GM23338 (cell line): ENCODE data around the gene CHN2. TPM values are rescaled to one million over a fixed set of nuclear protein-coding genes. Genes with fewer than 3 reads are reported as not detected.
A peak's percentile ranks its signal among the peaks of the same experiment; 100 is the strongest.

Experiments
- ATAC-seq: fragments of 200-7000 bp; cut with Tn5 transposase; 3 replicates; pipeline ENCODE4 v1.9.1; 2020
- DNase-seq: peaks from one replicate; pipeline ENCODE4 v3.0.0-alpha.2; 2015; ENCODE audit warnings: low spot score
- H2AFZ ChIP-seq: fragments of 200-600 bp; sonication (generic); 2 replicates; pipeline ENCODE4 v1.8.0; 2016; ENCODE audit warnings: antibody characterized with exemption, mild to moderate bottlenecking, moderate library complexity
- H3F3A ChIP-seq: fragments of 200-600 bp; sonication (generic); replicated peaks from 2 replicates; pipeline ENCODE4 v1.8.0; 2017; ENCODE audit warnings: antibody characterized with exemption, mixed run types, low read depth
- H3K27ac ChIP-seq: fragments of 200-600 bp; sonication (generic); 2 replicates; pipeline ENCODE4 v1.6.1; 2016; ENCODE audit warnings: low read depth
- H3K27me3 ChIP-seq: fragments of 200-600 bp; sonication (generic); 2 replicates; pipeline ENCODE4 v1.8.0; 2016; ENCODE audit warnings: mild to moderate bottlenecking, mixed run types, moderate library complexity; ENCODE audit not compliant: insufficient read depth
- H3K36me3 ChIP-seq: fragments of 200-600 bp; sonication (generic); 2 replicates; pipeline ENCODE4 v1.8.0; 2016; ENCODE audit warnings: mild to moderate bottlenecking; ENCODE audit not compliant: insufficient read depth
- H3K4me1 ChIP-seq: fragments of 200-600 bp; sonication (generic); 2 replicates; pipeline ENCODE4 v1.8.0; 2016; ENCODE audit warnings: mild to moderate bottlenecking, moderate library complexity; ENCODE audit not compliant: insufficient read depth
- H3K4me2 ChIP-seq: fragments of 200-600 bp; sonication (generic); 2 replicates; pipeline ENCODE4 v1.7.1; 2017; ENCODE audit warnings: mixed run types
- H3K4me3 ChIP-seq: fragments of 200-600 bp; sonication (generic); 2 replicates; pipeline ENCODE4 v1.6.1; 2016; ENCODE audit warnings: mixed run types
- H3K79me2 ChIP-seq: fragments of 200-600 bp; sonication (generic); replicated peaks from 2 replicates; pipeline ENCODE4 v1.8.0; 2017; ENCODE audit warnings: mild to moderate bottlenecking; ENCODE audit not compliant: insufficient read depth
- H3K9me2 ChIP-seq: fragments of 200-600 bp; sonication (generic); 2 replicates; pipeline ENCODE4 v1.8.0; 2017; ENCODE audit not compliant: insufficient read depth
- H4K20me1 ChIP-seq: fragments of 200-600 bp; sonication (generic); replicated peaks from 2 replicates; pipeline ENCODE4 v1.8.0; 2017; ENCODE audit warnings: mild to moderate bottlenecking; ENCODE audit not compliant: insufficient read depth
- H3K27ac Mint-ChIP-seq: 2 replicates; pipeline ENCODE4 v1.8.0; 2020; ENCODE audit warnings: inconsistent platforms, mild to moderate bottlenecking, moderate library complexity, mixed read lengths
- H3K27me3 Mint-ChIP-seq: 3 replicates; pipeline ENCODE4 v1.8.0; 2022; ENCODE audit warnings: low read depth, mild to moderate bottlenecking, moderate library complexity, mixed read lengths, inconsistent platforms; ENCODE audit not compliant: insufficient read depth, poor library complexity
- H3K36me3 Mint-ChIP-seq: 3 replicates; pipeline ENCODE4 v1.8.0; 2021; ENCODE audit warnings: low read depth, mild to moderate bottlenecking, inconsistent platforms, moderate library complexity, mixed read lengths
- H3K4me1 Mint-ChIP-seq: 3 replicates; pipeline ENCODE4 v1.8.0; 2020; ENCODE audit warnings: mild to moderate bottlenecking, inconsistent platforms, mixed read lengths
- H3K4me3 Mint-ChIP-seq: 3 replicates; pipeline ENCODE4 v1.8.0; 2021; ENCODE audit warnings: moderate library complexity, mild to moderate bottlenecking, inconsistent platforms, mixed read lengths
- H3K9me3 Mint-ChIP-seq: 3 replicates; pipeline ENCODE4 v1.8.0; 2020; ENCODE audit warnings: moderate library complexity, mild to moderate bottlenecking, inconsistent platforms, mixed read lengths
- EZH2phosphoT487 ChIP-seq: fragments of 200-600 bp; sonication (generic); IDR thresholded peaks from one replicate; pipeline ENCODE4 v1.8.1; 2018; ENCODE audit warnings: antibody characterized with exemption; ENCODE audit not compliant: unreplicated experiment
- STAT1 ChIP-seq: IDR thresholded peaks from one replicate; pipeline ENCODE4 v1.6.1; 2016; ENCODE audit warnings: antibody characterized with exemption; ENCODE audit not compliant: unreplicated experiment
- ZNF331 ChIP-seq: fragments of 250-450 bp; sonication (Bioruptor Pico); IDR thresholded peaks from 2 replicates; pipeline ENCODE4 v1.5.0; 2020; ENCODE audit warnings: low read depth, mild to moderate bottlenecking, moderate library complexity
- polyA plus RNA-seq: library from polyadenylated mRNA; unstranded; fragments of >200 nt; fragmentation: Nextera tagmentation; extraction: Ambion mirVana; gene quantifications from 2 replicates; pipeline ENCODE4 v1.2.1, GENCODE V29; 2016
- total RNA-seq: library from RNA; depleted of rRNA; stranded (reverse); fragments of >200 nt; shearing (Covaris generic); gene quantifications from 2 replicates; pipeline ENCODE4 v1.2.3, GENCODE V29; 2014
- TF ChIP-seq, protein P1 (sequence below), 2 experiments: fragments of 200-600 bp in 1 of 2; sonication (generic) in 1 of 2; conservative IDR thresholded peaks; 2 replicates each; pipeline versions ENCODE4 v1.5.1 to v1.6.1; 2016 to 2017; ENCODE audit warnings: antibody characterized with exemption in 2 of 2, low read depth in 2 of 2, mild to moderate bottlenecking in 2 of 2, moderate library complexity in 1 of 2

The CHN2 gene
- total and polyA plus RNA-seq, 2 experiments from 2014 or later = 6.1 to 7.5 TPM

DNA sequence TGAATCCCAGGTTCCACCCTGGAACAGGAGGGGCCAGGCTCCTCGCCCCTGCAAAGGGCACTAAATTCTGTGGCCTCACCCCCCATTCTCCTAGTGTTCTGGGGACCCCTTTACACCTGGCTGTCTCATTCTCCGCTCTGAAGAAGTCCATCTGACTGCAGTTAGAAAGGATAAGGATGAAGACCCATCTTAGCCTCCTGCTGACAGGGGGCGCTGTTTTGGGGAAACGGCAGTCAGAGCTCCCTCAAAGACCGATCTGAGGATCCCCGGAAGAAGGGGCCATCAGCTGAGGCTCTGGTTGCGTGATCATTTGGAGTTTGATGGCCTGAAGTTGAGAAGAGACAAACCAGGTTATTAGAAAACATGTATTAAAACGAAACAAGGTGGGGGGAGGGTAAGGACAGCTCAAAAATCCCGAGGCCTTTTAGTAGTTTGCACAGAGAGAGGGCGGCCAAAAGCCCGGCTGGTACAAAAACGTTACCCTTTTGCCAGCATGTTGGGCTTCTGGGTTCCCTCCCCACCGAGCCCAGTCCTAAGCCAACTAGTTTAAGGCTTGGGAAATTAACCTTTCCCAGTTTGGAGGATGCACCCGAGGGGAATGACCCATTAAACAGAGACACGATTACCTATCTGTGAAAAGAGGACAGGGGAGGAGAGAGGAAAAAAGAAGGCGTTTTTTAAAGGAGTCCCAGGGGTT lies 102.8 kb downstream of the CHN2 start:
- H3K4me2 ChIP-seq = peak overlapping the region; percentile 40
- peaks cover 57% of the 10 kb centered on the region for H3K4me1 ChIP-seq
- H3F3A ChIP-seq = no peaks in the 10 kb centered on the region; the same call in 1 of the 2 replicates
- ATAC-seq = peak; percentile 76
- TF ChIP-seq ZNF331 (CRISPR knock-in tag) = no peak
- TF ChIP-seq, protein P1, sequence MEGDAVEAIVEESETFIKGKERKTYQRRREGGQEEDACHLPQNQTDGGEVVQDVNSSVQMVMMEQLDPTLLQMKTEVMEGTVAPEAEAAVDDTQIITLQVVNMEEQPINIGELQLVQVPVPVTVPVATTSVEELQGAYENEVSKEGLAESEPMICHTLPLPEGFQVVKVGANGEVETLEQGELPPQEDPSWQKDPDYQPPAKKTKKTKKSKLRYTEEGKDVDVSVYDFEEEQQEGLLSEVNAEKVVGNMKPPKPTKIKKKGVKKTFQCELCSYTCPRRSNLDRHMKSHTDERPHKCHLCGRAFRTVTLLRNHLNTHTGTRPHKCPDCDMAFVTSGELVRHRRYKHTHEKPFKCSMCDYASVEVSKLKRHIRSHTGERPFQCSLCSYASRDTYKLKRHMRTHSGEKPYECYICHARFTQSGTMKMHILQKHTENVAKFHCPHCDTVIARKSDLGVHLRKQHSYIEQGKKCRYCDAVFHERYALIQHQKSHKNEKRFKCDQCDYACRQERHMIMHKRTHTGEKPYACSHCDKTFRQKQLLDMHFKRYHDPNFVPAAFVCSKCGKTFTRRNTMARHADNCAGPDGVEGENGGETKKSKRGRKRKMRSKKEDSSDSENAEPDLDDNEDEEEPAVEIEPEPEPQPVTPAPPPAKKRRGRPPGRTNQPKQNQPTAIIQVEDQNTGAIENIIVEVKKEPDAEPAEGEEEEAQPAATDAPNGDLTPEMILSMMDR (conservative IDR thresholded peaks at IDR 0.05; ENCODE audit: low read depth in 2 of 2) = peak; percentile 79 to 87
- peak overlapping the region; percentile 83 for H2AFZ ChIP-seq
- H3K4me3 ChIP-seq = 0 out of 2 replicates have a peak overlapping the region, but pooled peaks have one; percentile 12
- no peaks in the 10 kb centered on the region for H4K20me1 ChIP-seq
- H3K9me2 ChIP-seq = no peaks in the 10 kb centered on the region
- Mint-ChIP-seq H3K27me3 (peaks cover 18% of the 10 kb centered on the region), H3K36me3 (no peaks in the 10 kb centered on the region), H3K4me3 (peak overlapping the region; percentile 49), H3K27ac (peak overlapping the region; percentile 52; the same call in 1 of the 2 replicates), H3K4me1 (peaks cover 76% of the 10 kb centered on the region), H3K9me3 (no peaks in the 10 kb centered on the region; the same call in 2 of the 3 replicates)
- H3K27me3 ChIP-seq = no peaks in the 10 kb centered on the region
- no peaks in the 10 kb centered on the region for H3K79me2 ChIP-seq
- peak; percentile 86 for DNase-seq
- H3K27ac ChIP-seq = peak overlapping the region; percentile 76
- no peaks in the 10 kb centered on the region for H3K36me3 ChIP-seq

DNA sequence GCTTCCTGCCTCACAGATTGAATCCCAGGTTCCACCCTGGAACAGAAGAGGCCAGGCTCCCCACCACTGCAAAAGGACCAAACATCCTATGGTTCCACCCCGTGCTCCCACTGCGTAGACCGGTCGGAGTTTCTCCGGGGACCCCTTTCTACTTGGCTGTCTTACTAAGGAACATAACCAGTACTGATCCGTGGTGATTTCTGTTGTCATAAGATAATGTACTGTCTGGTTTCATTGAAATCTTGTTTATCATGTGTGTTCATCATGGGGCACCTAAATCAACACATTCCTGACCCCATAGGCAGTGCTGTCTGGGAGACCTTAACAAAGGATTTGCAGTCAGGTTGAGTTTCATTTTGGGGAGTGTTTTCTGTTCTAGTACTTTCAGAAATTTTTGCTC lies 104.5 kb downstream of the CHN2 start:
- H4K20me1 ChIP-seq = no peaks in the 10 kb centered on the region
- H3K79me2 ChIP-seq = no peaks in the 10 kb centered on the region
- Mint-ChIP-seq H3K27ac (no peak overlapping the region), H3K27me3 (peaks cover 21% of the 10 kb centered on the region), H3K9me3 (no peaks in the 10 kb centered on the region; the same call in 2 of the 3 replicates), H3K4me1 (peaks cover 72% of the 10 kb centered on the region), H3K36me3 (no peaks in the 10 kb centered on the region), H3K4me3 (no peak overlapping the region)
- H3K27ac ChIP-seq = no peak overlapping the region
- no peaks in the 10 kb centered on the region for H3K9me2 ChIP-seq
- H2AFZ ChIP-seq = no peak overlapping the region
- no peak for TF ChIP-seq ZNF331 (CRISPR knock-in tag)
- no peaks in the 10 kb centered on the region; the same call in 1 of the 2 replicates for H3F3A ChIP-seq
- H3K4me3 ChIP-seq = no peak overlapping the region
- ATAC-seq (no peak), DNase-seq (no peak)
- peaks cover 48% of the 10 kb centered on the region for H3K4me1 ChIP-seq
- no peak overlapping the region for H3K4me2 ChIP-seq
- H3K36me3 ChIP-seq = no peaks in the 10 kb centered on the region
- no peaks in the 10 kb centered on the region for H3K27me3 ChIP-seq

DNA sequence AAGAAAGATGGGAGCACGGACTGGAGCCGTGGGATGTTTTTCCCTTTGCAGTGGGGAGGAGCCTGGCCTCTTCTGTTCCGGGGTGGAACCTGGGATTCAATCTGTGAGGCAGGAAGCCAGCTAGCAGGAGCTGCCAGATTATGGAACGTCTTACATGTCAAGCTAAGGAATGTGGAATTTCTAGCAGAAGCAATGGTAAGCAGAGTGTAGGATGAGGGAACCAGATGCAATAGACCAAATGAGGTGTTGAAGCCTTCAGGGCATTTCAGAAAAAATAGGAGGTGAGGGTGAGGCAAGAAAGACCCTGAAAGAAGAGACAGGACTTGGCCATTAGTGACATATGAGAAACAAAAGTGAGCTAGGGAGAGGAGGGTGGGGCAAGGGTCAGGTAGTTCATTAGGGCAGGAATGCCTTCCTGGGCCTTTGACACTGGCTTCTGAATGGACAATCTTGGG lies 105.5 kb downstream of the CHN2 start:
- no peak overlapping the region for H3K4me3 Mint-ChIP-seq
- H3K4me1 Mint-ChIP-seq = peaks cover 69% of the 10 kb centered on the region
- ATAC-seq = no peak

More for the DNA sequence above, 105.5 kb downstream of the CHN2 start:
- no peaks in the 10 kb centered on the region for H3K36me3 ChIP-seq
- no peak for TF ChIP-seq STAT1
- TF ChIP-seq EZH2phosphoT487 = no peak
- Mint-ChIP-seq H3K27me3 (peaks cover 21% of the 10 kb centered on the region), H3K9me3 (no peaks in the 10 kb centered on the region), H3K27ac (no peak overlapping the region), H3K36me3 (no peaks in the 10 kb centered on the region)
- no peak overlapping the region for H3K27ac ChIP-seq
- no peaks in the 10 kb centered on the region for H3K27me3 ChIP-seq
- H2AFZ ChIP-seq = no peak overlapping the region
- H3K79me2 ChIP-seq = no peaks in the 10 kb centered on the region
- DNase-seq = no peak
- H4K20me1 ChIP-seq = no peaks in the 10 kb centered on the region
- H3K4me1 ChIP-seq = peaks cover 56% of the 10 kb centered on the region
- H3F3A ChIP-seq = no peaks in the 10 kb centered on the region; the same call in 1 of the 2 replicates
- H3K4me2 ChIP-seq = no peak overlapping the region; the same call in 1 of the 2 replicates
- no peaks in the 10 kb centered on the region for H3K9me2 ChIP-seq
- no peak overlapping the region for H3K4me3 ChIP-seq
